H1 (cell line): ENCODE data around the gene MYPOP. TPM values are rescaled to one million over a fixed set of nuclear protein-coding genes. Genes with fewer than 3 reads are reported as not detected.

ENCODE experiments used
- CTCF ChIA-PET: fragments of 300-600 bp; sonication (Branson Sonifier 250); formaldehyde crosslinking; loops from one replicate; lab custom pipeline; 2021; ENCODE audit not compliant: partially characterized antibody; lab: Charles Lee
- POLR2A ChIA-PET: fragments of 300-600 bp; sonication (Branson Sonifier 250); formaldehyde crosslinking; loops from one replicate; lab custom pipeline; 2021; ENCODE audit warnings: inconsistent platforms; ENCODE audit not compliant: partially characterized antibody; lab: Charles Lee
- DNase-seq, 2 experiments: peaks; one replicate each; pipeline versions ENCODE4 v3.0.0 to v3.0.0-alpha.2; 2010 to 2022; ENCODE audit warnings: low spot score in 2 of 2, low read depth in 1 of 2, mixed read lengths in 1 of 2
- FAIRE-seq: peaks from 2 replicates; lab custom pipeline; 2011; peaks lifted over from hg19 to GRCh38; lab: Jason Lieb, UNC
- H2AFZ ChIP-seq: 2 replicates; pipeline ENCODE4 v1.8.1; 2012; ENCODE audit warnings: low read length, inconsistent platforms
- H2AK5ac ChIP-seq: 2 replicates; pipeline ENCODE4 v1.6.1; 2013; ENCODE audit warnings: low read depth, low read length
- H2BK120ac ChIP-seq: replicated peaks from 2 replicates; pipeline ENCODE3; 2013; ENCODE audit warnings: low read depth, low read length, inconsistent platforms
- H2BK12ac ChIP-seq: 2 replicates; pipeline ENCODE4 v1.6.1; 2013; ENCODE audit warnings: low read depth, low read length
- H2BK15ac ChIP-seq: 2 replicates; pipeline ENCODE4 v1.6.1; 2013; ENCODE audit warnings: low read length
- H2BK20ac ChIP-seq: 2 replicates; pipeline ENCODE4 v1.6.1; 2013; ENCODE audit warnings: low read length
- H2BK5ac ChIP-seq: 2 replicates; pipeline ENCODE4 v1.6.1; 2013; ENCODE audit warnings: low read depth, low read length
- H3K14ac ChIP-seq: 2 replicates; pipeline ENCODE4 v1.6.1; 2013; ENCODE audit warnings: inconsistent platforms; ENCODE audit not compliant: insufficient read length
- H3K18ac ChIP-seq: 2 replicates; pipeline ENCODE4 v1.6.1; 2013; ENCODE audit warnings: low read length; ENCODE audit errors: extremely low read depth
- H3K23ac ChIP-seq: 2 replicates; pipeline ENCODE4 v1.6.1; 2013; ENCODE audit warnings: inconsistent platforms; ENCODE audit not compliant: insufficient read length
- H3K23me2 ChIP-seq: 2 replicates; pipeline ENCODE4 v1.6.1; 2013; ENCODE audit warnings: low read depth, low read length
- H3K27ac ChIP-seq: 2 replicates; pipeline ENCODE4 v1.6.1; 2011; ENCODE audit warnings: low read depth, low read length, inconsistent platforms
- H3K27me3 ChIP-seq, 4 experiments: replicated peaks in 1 of 4; 1 replicate in 1 of 4; 2 replicates in 3 of 4; pipeline versions ENCODE4 v1.6.1 to v1.8.1; 2011 to 2013; ENCODE audit warnings: low read length in 3 of 4, mild to moderate bottlenecking in 3 of 4, inconsistent platforms in 2 of 4, mixed read lengths in 2 of 4, moderate library complexity in 1 of 4; ENCODE audit not compliant: control insufficient read depth in 3 of 4, insufficient read depth in 3 of 4; ENCODE audit errors: extremely low read depth in 1 of 4
- H3K36me3 ChIP-seq, 4 experiments: 2 replicates each; pipeline versions ENCODE4 v1.6.1 to v1.8.1; 2011 to 2013; ENCODE audit warnings: mild to moderate bottlenecking in 4 of 4, low read length in 3 of 4, moderate library complexity in 2 of 4, control low read depth in 1 of 4, inconsistent platforms in 1 of 4; ENCODE audit not compliant: insufficient read depth in 4 of 4, control insufficient read depth in 2 of 4
- H3K4ac ChIP-seq: replicated peaks from 2 replicates; pipeline ENCODE3; 2013; ENCODE audit warnings: low read length, low read depth, mixed read lengths, inconsistent platforms; ENCODE audit not compliant: insufficient read length
- H3K4me1 ChIP-seq, 4 experiments: replicated peaks in 1 of 4; 1 replicate in 1 of 4; 2 replicates in 3 of 4; pipeline versions ENCODE4 v1.6.1 to v1.8.1; 2011 to 2013; ENCODE audit warnings: low read length in 3 of 4, inconsistent platforms in 2 of 4, mixed read lengths in 1 of 4; ENCODE audit not compliant: insufficient read depth in 4 of 4, control insufficient read depth in 3 of 4
- H3K4me2 ChIP-seq, 2 experiments: 2 replicates each; pipeline versions ENCODE4 v1.6.1 to v1.8.1; 2011 to 2013; ENCODE audit warnings: low read depth in 2 of 2, low read length in 2 of 2, control low read depth in 1 of 2, inconsistent platforms in 1 of 2, mild to moderate bottlenecking in 1 of 2; ENCODE audit not compliant: insufficient read depth in 1 of 2
- H3K4me3 ChIP-seq, 4 experiments: fragments of 200-600, 300-600 bp in 1 of 4; sonication (generic), shearing (Covaris generic), sonication (Bioruptor Twin) in 1 of 4; 2 replicates each; pipeline versions ENCODE4 v1.5.1 to v1.8.1; 2011 to 2016; ENCODE audit warnings: low read length in 4 of 4, low read depth in 3 of 4, control low read depth in 2 of 4, inconsistent platforms in 2 of 4, mild to moderate bottlenecking in 2 of 4, mixed read lengths in 1 of 4, moderate library complexity in 1 of 4; ENCODE audit not compliant: insufficient read depth in 2 of 4; ENCODE audit errors: extremely low read depth in 1 of 4
- H3K56ac ChIP-seq: replicated peaks from 2 replicates; pipeline ENCODE3; 2013; ENCODE audit warnings: low read depth, mild to moderate bottlenecking, mixed read lengths, low read length, inconsistent platforms; ENCODE audit not compliant: insufficient read length
- H3K79me1 ChIP-seq: 2 replicates; pipeline ENCODE4 v1.6.1; 2013; ENCODE audit warnings: low read depth, low read length, control low read depth
- H3K79me2 ChIP-seq, 2 experiments: 2 replicates each; pipeline versions ENCODE4 v1.6.1 to v1.8.1; 2012 to 2013; ENCODE audit warnings: low read length in 2 of 2, mild to moderate bottlenecking in 2 of 2, inconsistent platforms in 1 of 2; ENCODE audit not compliant: insufficient read depth in 2 of 2, control insufficient read depth in 1 of 2
- H3K9ac ChIP-seq, 4 experiments: replicated peaks in 1 of 4; 1 replicate in 1 of 4; 2 replicates in 3 of 4; pipeline versions ENCODE4 v1.6.1 to v1.8.1; 2011 to 2013; ENCODE audit warnings: low read depth in 3 of 4, low read length in 3 of 4, control low read depth in 2 of 4, mild to moderate bottlenecking in 2 of 4, moderate library complexity in 2 of 4, inconsistent platforms in 1 of 4; ENCODE audit errors: extremely low read depth in 1 of 4
- H3K9me3 ChIP-seq, 2 experiments: 2 replicates each; pipeline versions ENCODE4 v1.6.1 to v1.8.1; 2012 to 2013; ENCODE audit warnings: mild to moderate bottlenecking in 2 of 2, moderate library complexity in 2 of 2, control low read depth in 1 of 2, inconsistent platforms in 1 of 2, low read depth in 1 of 2, low read length in 1 of 2, mixed read lengths in 1 of 2; ENCODE audit not compliant: insufficient read depth in 2 of 2
- H4K20me1 ChIP-seq, 2 experiments: replicated peaks in 1 of 2; 2 replicates each; pipeline versions ENCODE3 to v1.8.1; 2011 to 2013; ENCODE audit warnings: inconsistent platforms in 2 of 2, low read length in 2 of 2, mild to moderate bottlenecking in 1 of 2; ENCODE audit not compliant: insufficient read depth in 2 of 2, control insufficient read depth in 1 of 2
- H4K5ac ChIP-seq: 2 replicates; pipeline ENCODE4 v1.6.1; 2013; ENCODE audit warnings: low read length, low read depth, mixed read lengths, inconsistent platforms; ENCODE audit not compliant: insufficient read length
- H4K8ac ChIP-seq: 2 replicates; pipeline ENCODE4 v1.8.0; 2013; ENCODE audit warnings: mild to moderate bottlenecking, moderate library complexity, low read length, inconsistent platforms; ENCODE audit not compliant: insufficient read depth; ENCODE audit errors: extremely low read depth
- H4K91ac ChIP-seq: replicated peaks from 2 replicates; pipeline ENCODE3; 2013; ENCODE audit warnings: low read length, mixed read lengths, inconsistent platforms; ENCODE audit not compliant: insufficient read length
- E2F6 ChIP-seq: IDR thresholded peaks from 2 replicates; pipeline ENCODE4 v1.6.1; 2012; ENCODE audit warnings: inconsistent platforms
- KDM4A ChIP-seq: IDR thresholded peaks from one replicate; pipeline ENCODE4 v1.7.1; 2012; ENCODE audit warnings: low read depth, mild to moderate bottlenecking, moderate library complexity, low read length, inconsistent platforms; ENCODE audit not compliant: severe bottlenecking
- RAD21 ChIP-seq, 2 experiments: IDR thresholded peaks in 1 of 2; conservative IDR thresholded peaks in 1 of 2; 2 replicates each; pipeline ENCODE4 v1.6.1; 2011; ENCODE audit warnings: low read depth in 2 of 2, low read length in 2 of 2, improper control_type of control experiment in 1 of 2, inconsistent platforms in 1 of 2, mild to moderate bottlenecking in 1 of 2, moderate library complexity in 1 of 2
- RNF2 ChIP-seq: fragments of 200-900, 300-1000 bp; sonication (generic); IDR thresholded peaks from 2 replicates; pipeline ENCODE4 v1.7.1; 2016; ENCODE audit warnings: borderline replicate concordance, low read depth, mild to moderate bottlenecking, antibody characterized with exemption, low read length; ENCODE audit not compliant: poor library complexity, severe bottlenecking; ENCODE audit errors: missing control alignments
- YY1 ChIP-seq: IDR thresholded peaks from 2 replicates; pipeline ENCODE4 v1.6.1; 2011; ENCODE audit warnings: low read depth, mild to moderate bottlenecking, low read length
- WGBS, 2 experiments: shearing (Covaris generic) in 1 of 2; methylation state at CpG; one replicate each; pipeline versions ENCODE4 v1.1.6 to v1.1.7; 2013 to 2015; ENCODE audit warnings: low lambda C conversion rate in 2 of 2, mixed read lengths in 2 of 2, inconsistent platforms in 1 of 2, low coverage in 1 of 2, missing lambda C conversion rate in 1 of 2; ENCODE audit not compliant: insufficient replicate concordance in 2 of 2, insufficient coverage in 1 of 2, insufficient read length in 1 of 2; ENCODE audit errors: extremely low coverage in 1 of 2, missing lambda C conversion rate in 1 of 2; 5-methylcytosine and 5-hydroxymethylcytosine counted together
- polyA plus RNA-seq, 7 experiments: library from polyadenylated mRNA; depleted of rRNA in 3 of 7; stranded (reverse) in 5 of 7; unstranded in 2 of 7; fragments of >200 nt in 5 of 7; fragments of 200-250 nt in 2 of 7; gene quantifications; 1 replicate in 5 of 7; 2 replicates in 1 of 7; 4 replicates in 1 of 7; pipeline versions ENCODE4 v1.2.1 to v1.2.3, GENCODE V29; 2011 to 2013; ENCODE audit warnings: missing spikeins in 2 of 7, mixed read lengths in 2 of 7
- total RNA-seq: library from RNA; stranded (reverse); fragmentation: NEBNext Ultra II Directional; extraction: Animal tissue kit (Norgen Biotek cat#: 25700); gene quantifications from 2 replicates; pipeline ENCODE4 v1.2.1, GENCODE V29; 2021
- TF ChIP-seq, protein P1 (sequence below): IDR thresholded peaks from 2 replicates; pipeline ENCODE4 v1.6.1; 2011; ENCODE audit warnings: low read depth, mild to moderate bottlenecking, low read length; ENCODE audit not compliant: insufficient read depth

The MYPOP gene
- total and polyA plus RNA-seq, 2 of the 8 experiments (the other 6 are each of a cell fraction or from before 2014, with no cell fraction given): 3.2 to 11.1 TPM

- no peak overlapping the region for H3K4ac ChIP-seq
- H2BK120ac ChIP-seq: no peak overlapping the region
- FAIRE-seq (no peak), DNase-seq (no peak)
- WGBS, 2 experiments: 83% methylated on average over 8 of the region's 8 CpGs; no CpG with 5 or more reads in 1 of the 2 experiments
- H2AK5ac ChIP-seq: no peak overlapping the region
- no peak overlapping the region for H2BK5ac ChIP-seq
- H3K23me2 ChIP-seq: no peaks in the 10 kb centered on the region; the same call in 1 of the 2 replicates
- no peak overlapping the region for H4K5ac ChIP-seq
- H3K14ac ChIP-seq: no peak overlapping the region
- POLR2A ChIA-PET: interaction anchor here (0.7 to 1.0 kb wide), 2 partner anchors 8 to 46 kb away, joined by 3 read pairs; no protein-coding TSS in a partner anchor
- no peak overlapping the region for H4K91ac ChIP-seq
- H3K79me1 ChIP-seq: no peaks in the 10 kb centered on the region
- H3K79me2 ChIP-seq: no peaks in the 10 kb centered on the region
- no peaks in the 10 kb centered on the region for H3K36me3 ChIP-seq
- H2BK12ac ChIP-seq: no peak overlapping the region
- no peak overlapping the region for H2BK20ac ChIP-seq
- peaks cover 0 to 3% (median 0%) of the 10 kb centered on the region in 4 experiments; a peak in 3 of 7 replicates for H3K4me1 ChIP-seq
- no peak overlapping the region for H3K9ac ChIP-seq
- CTCF ChIA-PET: interaction anchor here (0.6 to 1.5 kb wide), 5 partner anchors 75 to 278 kb away, joined by 3 to 5 read pairs (median 3); no protein-coding TSS in a partner anchor
- H3K4me2 ChIP-seq: no peak overlapping the region
- no peak overlapping the region for H3K18ac ChIP-seq
- H3K4me3 ChIP-seq: no peak overlapping the region
- no peaks in the 10 kb centered on the region for H3K27me3 ChIP-seq
- H3K27ac ChIP-seq: no peak overlapping the region
- no peaks in the 10 kb centered on the region for H3K9me3 ChIP-seq
- no peak overlapping the region for H3K23ac ChIP-seq
- no peak overlapping the region for H3K56ac ChIP-seq
- no peak overlapping the region; the same call in 1 of the 2 replicates for H4K8ac ChIP-seq
- no peak overlapping the region for H2BK15ac ChIP-seq
- TF ChIP-seq E2F6 (no peak), RAD21 (IDR thresholded peaks at IDR 0.05 in 1 of 2, conservative IDR thresholded peaks at IDR 0.05 in 1 of 2; ENCODE audit: low read depth in 2 of 2, low read length in 2 of 2) (no peak), KDM4A (no peak), RNF2 (no peak), YY1 (no peak)
- TF ChIP-seq, protein P1, sequence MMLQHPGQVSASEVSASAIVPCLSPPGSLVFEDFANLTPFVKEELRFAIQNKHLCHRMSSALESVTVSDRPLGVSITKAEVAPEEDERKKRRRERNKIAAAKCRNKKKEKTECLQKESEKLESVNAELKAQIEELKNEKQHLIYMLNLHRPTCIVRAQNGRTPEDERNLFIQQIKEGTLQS: no peak
- H2AFZ ChIP-seq: no peak overlapping the region
- H4K20me1 ChIP-seq: no peaks in the 10 kb centered on the region
These were observed 8.9 kb upstream of the MYPOP start for GRCh38 chr19:45911291-45911690.
